NCI-H2171 (cell line): ENCODE results near the gene CDIPT.
"Not testable (repeated sequence)": the region's sequence is repeated elsewhere in the genome, so short reads cannot be mapped to it uniquely, and the experiment has no call there.

ENCODE experiments used
- DNase-seq: peaks from one replicate; lab custom pipeline; 2025; lab: John Stamatoyannopoulos, UW

CDIPT gene

GRCh38 chr16:29896841-29897240 is 33.8 kb upstream of the CDIPT start:
- no peak for DNase-seq

GRCh38 chr16:29894352-29894751 is 31.3 kb upstream of the CDIPT start:
- no peak for DNase-seq

- DNase-seq, result no peak
Observed at GRCh38 chr16:29893553-29893952, 30.5 kb upstream of the CDIPT start.

GRCh38 chr16:29892458-29892813 is 29.4 kb upstream of the CDIPT start:
- DNase-seq, result no peak

GRCh38 chr16:29891525-29892457 is 28.8 kb upstream of the CDIPT start:
- DNase-seq, result no peak

DNA sequence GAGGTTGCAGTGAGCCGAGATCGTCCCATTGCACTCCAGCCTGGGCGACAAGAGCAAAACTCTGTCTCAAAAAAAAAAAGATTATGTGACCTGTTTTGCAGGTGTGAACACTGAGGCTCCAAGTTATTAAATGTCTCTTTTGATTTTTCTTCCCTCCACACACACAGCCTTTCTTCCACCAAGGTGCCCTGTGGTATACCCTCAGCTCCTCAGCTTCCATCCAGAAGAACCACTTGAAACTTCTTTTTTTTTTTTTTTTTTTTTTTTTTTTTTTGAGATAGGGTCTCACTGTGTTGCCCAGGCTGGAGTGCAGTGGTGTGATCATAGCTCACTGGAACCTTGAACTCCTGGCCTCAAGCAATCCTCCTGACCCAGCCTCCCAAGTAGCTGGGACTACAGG is 26.3 kb upstream of the CDIPT start:
- not testable (repeated sequence) for DNase-seq

- DNase-seq, result no peak
Observed at GRCh38 chr16:29883987-29884386, 21.0 kb upstream of the CDIPT start.

DNA sequence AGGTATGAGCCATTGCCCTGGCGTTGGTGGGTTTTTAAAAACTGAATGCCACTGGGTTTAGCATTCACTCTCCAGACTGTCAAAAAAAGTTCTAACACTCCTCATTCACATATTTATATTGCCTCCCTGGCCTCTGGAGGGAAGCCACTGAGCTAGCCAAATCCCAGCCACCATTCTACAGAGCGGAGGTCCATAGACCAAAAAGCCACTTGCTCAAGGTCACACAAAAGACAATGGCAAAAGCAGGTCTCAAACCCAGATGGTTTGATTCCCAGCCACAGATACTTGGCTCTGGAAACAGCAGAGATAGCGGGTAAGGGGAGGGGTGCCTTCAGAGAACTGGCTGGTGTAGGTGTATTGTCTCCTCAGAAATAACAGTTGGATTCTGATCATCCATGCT is 18.0 kb upstream of the CDIPT start:
- no peak for DNase-seq

DNA sequence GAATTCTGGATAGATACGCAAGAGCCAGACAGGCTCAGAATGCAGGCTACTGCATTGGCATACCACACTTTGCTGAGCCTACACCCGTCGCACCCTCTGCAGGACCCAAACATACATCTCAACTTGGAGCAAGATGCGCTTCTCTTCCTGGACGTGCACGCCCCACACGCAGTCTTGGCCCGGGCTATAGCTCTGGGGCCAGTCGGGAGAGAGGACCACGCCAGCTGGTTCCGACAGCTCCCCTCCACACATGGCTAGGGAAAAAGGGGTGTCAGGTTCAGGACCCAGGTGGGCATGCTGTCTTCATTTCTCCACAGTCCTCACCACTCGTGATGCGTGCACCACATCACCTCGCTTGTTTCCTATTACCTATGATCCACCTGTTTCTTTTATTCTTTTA is 15.1 kb upstream of the CDIPT start:
- no peak for DNase-seq

DNA sequence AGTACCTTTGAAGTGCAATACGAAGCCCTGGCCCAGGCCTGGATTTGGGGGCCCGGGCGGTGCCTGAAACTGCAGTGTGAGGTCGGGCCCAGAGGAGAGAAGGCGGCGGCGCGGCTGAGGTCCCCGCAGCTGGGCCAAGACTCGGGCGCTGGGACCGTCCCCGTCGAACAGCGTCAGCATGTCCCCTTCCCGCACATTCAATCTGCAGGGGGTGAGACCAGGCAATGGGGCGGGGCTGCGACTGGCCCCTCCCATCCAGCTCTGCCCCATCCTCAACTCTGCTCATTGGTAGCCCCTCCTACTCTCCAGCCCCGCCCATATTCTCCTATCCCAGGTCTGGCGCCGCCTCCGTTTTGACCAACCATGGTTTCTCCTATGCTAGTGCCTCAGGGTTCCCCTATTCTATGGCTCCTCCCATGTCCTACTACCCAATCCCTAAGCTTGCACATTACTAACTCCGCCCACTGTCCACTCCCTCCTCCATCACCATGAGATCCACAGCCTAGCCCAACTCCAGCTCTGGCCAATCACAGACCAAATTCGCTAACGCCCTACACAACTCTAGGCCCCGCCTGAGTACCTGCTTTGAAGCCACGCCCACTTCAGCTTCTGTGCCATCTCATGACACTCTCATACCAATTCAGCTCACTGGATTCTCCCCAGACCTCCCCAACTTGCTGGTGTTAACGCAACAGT is 14.4 kb upstream of the CDIPT start:
- DNase-seq, result no peak

- no peak for DNase-seq
Observed at GRCh38 chr16:29876594-29877249, 13.7 kb upstream of the CDIPT start.

DNA sequence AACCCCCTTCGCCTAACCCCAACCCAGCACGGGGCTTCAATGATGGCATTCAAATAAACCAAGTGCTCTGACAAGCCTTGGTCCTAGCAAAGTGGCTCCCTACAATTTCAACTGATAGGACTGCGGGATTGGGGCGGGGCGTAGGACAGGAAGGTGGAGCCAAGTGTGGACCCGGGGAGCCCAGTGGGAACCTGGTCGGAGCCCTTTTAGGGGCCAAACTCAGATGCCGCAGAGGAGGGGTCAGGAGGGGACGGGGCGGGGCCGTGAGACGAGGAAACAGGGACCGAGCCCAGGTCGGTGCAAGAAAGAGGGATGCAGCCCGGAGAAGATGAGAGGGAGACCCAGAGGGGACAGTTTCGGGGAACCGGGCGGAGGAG is 13.2 kb upstream of the CDIPT start:
- no peak for DNase-seq

GRCh38 chr16:29875206-29875605 is 12.2 kb upstream of the CDIPT start:
- DNase-seq, result no peak

DNA sequence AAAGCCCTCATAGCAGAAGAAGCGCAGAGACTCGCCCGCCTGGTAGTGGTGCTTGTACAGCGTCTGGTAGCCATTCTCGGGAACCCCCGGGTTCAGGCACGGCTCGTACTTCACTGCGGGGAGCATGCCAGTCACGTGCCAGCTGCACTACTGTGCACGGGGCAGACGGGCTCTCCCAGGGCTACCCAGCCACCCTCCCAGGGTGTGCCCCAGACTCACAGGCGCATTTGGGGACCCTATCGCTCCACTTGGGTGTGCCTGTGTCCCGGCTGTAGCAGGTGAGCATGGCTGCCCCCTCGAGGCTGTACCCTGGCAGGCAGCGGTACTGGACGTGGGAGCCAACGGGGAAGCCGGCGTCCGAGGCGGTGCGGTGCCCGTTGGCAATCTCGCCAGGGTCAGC is 10.3 kb upstream of the CDIPT start:
- no peak for DNase-seq

DNA sequence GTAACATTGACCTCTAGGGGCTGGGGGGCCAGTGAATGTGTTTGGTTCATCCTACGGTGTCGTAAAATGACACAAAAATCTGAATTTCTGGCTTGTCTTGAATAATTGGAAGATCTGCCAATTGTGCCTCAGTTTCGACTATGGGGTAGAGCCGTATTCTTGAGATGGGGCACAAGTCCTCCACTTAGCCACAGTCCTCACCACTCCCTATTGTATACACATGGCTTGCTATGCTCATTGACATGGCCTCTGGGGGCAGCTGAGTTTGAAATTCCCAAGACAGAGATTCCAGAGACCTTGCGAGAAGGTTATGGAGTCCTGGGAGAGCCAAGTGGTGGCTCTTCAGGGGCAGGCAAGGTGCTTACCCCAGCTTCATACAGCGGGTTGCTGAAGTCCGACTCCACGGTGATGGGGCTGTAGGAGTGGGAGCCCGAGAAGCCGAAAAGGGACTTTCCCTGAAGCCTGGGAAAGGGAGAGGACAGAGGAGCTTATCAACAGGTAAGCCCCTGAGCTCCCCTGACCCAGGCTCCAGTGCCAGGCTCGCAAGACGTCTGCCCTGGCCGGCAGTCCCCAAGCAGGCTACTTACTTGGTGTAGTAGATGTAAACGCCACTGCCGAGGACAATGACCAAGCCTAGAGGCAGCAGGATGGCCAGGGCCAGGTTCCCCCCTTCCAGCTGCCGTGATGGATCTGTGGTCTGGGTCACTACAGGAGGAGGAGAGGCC is 9.0 kb upstream of the CDIPT start:
- DNase-seq, result no peak

GRCh38 chr16:29869067-29869466 is 6.0 kb upstream of the CDIPT start:
- not testable (repeated sequence) for DNase-seq

DNA sequence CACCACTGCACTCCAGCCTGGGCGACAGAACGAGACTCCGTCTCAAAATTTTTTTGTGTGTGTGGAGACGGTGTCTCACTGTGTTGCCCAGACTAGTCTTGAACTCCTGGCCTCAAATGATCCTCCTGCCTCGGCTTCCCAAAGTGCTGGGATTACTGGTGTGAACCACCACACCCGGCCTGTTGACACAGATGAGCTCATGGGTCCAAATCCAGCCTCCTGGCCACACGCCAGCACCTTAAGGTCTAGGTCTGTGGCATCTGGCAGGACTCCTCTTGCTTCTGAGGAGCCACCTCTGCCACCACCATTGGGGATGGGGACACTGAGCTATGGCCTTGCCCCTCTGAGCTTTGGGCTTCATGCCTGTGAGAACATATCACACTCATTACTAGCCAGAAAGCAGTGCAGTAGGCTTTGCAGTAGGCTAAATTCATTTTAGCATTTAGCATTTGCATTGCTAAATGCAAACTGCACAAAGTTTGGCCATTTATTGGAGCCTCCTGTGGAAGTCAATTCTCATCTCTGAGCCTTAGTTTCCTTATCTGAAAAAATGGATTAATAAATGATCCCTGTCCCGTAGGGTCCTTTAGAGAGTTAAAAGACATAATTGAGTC is 5.5 kb upstream of the CDIPT start:
- DNase-seq, result no peak

GRCh38 chr16:29864205-29864604 is 1.2 kb upstream of the CDIPT start:
- no peak for DNase-seq

DNA sequence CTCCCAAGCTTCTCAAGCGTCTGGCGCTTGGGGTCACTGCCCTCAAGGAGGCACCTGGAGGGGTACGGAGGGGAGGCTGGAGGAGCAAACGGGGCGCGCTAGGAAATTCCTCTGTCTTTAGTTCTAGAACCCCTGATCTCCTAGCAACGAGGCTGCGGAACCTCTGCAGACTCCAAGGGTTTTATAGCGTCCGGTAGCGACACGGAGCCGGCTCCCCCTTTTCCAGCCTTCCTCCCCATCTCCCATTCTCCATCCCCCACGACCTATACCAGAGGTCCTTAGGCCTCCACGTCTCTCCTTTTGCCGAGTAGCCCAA is 601 bp upstream of the CDIPT start:
- no peak for DNase-seq

GRCh38 chr16:29862383-29862883 is 593 bp downstream of the CDIPT start:
- no peak for DNase-seq

DNA sequence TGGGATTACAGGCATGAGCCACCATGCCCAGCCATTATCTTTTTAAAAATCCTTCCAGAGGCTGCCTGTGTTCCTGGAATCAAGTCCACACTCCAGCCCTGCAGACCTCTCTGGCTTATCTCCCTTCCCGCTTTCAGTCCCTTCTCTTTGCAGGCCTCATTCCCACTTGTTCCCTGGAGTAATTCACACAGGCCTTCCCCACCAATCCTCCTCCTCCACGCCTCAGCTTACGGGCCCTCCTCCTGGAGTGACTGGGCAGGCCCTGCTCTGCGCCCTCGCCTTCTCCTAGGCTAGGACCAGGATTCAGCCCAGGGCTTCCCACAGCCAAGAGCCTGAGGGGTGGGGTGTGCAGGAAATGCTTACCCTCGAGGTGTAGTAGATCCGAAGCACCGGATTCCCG is 2.8 kb downstream of the CDIPT start:
- no peak for DNase-seq

DNA sequence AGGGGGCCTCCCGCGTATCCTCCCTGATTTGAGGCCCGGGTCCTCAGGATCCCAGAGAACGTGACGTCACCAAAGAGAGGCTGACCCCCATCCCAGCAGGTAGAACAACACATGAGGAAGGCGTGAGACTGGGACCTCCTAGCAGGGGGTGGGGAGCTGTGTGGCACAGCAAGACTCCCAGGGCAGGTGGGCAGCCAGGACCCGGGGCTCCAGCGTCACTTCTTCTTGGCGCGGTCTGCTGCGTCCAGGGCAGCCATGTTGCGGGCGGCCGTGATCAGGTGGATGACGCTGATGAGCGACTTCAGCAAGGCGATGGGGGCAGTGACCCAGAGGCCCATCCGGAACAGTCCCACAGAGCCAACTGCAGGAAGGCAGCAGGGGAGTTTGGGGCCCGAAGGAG is 4.1 kb downstream of the CDIPT start:
- DNase-seq, result no peak
